Fibroblast of the aortic adventitia (primary cell): Measurements from ENCODE around the gene CFAP61. TPM values are rescaled to one million over a fixed set of nuclear protein-coding genes. Genes with fewer than 3 reads are reported as not detected.
A peak's percentile ranks its signal among the peaks of the same experiment; 100 is the strongest.
"Not testable (repeated sequence)": the region's sequence is repeated elsewhere in the genome, so short reads cannot be mapped to it uniquely, and the experiment has no call there.

Experiments used
- DNase-seq: peaks from one replicate; pipeline ENCODE4 v3.0.0-alpha.2; 2010; ENCODE audit warnings: low read depth
- H3K4me3 ChIP-seq: 2 replicates; pipeline ENCODE4 v1.5.1; 2011; ENCODE audit warnings: low read depth, mild to moderate bottlenecking, control low read depth, low read length, moderate library complexity
- CTCF ChIP-seq: IDR thresholded peaks from 2 replicates; pipeline ENCODE4 v1.5.1; 2011; ENCODE audit warnings: mild to moderate bottlenecking, low read length, control low read depth, inconsistent platforms; ENCODE audit not compliant: insufficient read depth
- total RNA-seq: library from RNA; depleted of rRNA; stranded (reverse); fragments of >200 nt; gene quantifications from 2 replicates; pipeline ENCODE4 v1.2.3, GENCODE V29; 2012; ENCODE audit warnings: low replicate concordance

The CFAP61 gene
- total RNA-seq, 1 donor: 0.18 TPM

GRCh38 chr20:20100881-20101280 lies 48.5 kb downstream of the CFAP61 start:
- DNase-seq: no peak
- TF ChIP-seq CTCF: no peak
- H3K4me3 ChIP-seq: no peak overlapping the region

GRCh38 chr20:20102163-20102562 lies 49.8 kb downstream of the CFAP61 start:
- no peak overlapping the region for H3K4me3 ChIP-seq
- DNase-seq: no peak
- TF ChIP-seq CTCF: no peak

- no peak for DNase-seq
- TF ChIP-seq CTCF: no peak
- H3K4me3 ChIP-seq: no peak overlapping the region
These were observed 50.5 kb downstream of the CFAP61 start for GRCh38 chr20:20102716-20103258.

GRCh38 chr20:20103486-20103885 lies 51.2 kb downstream of the CFAP61 start:
- no peak for DNase-seq
- H3K4me3 ChIP-seq: no peak overlapping the region
- no peak for TF ChIP-seq CTCF

GRCh38 chr20:20123187-20123586 lies 70.9 kb downstream of the CFAP61 start:
- H3K4me3 ChIP-seq, DNase-seq: not testable (repeated sequence)

- TF ChIP-seq CTCF: no peak
- H3K4me3 ChIP-seq: no peak overlapping the region
- DNase-seq: peak; percentile 4
These were observed 78.1 kb downstream of the CFAP61 start for GRCh38 chr20:20130399-20130798.

GRCh38 chr20:20134941-20135575 lies 82.7 kb downstream of the CFAP61 start:
- no peak for TF ChIP-seq CTCF
- DNase-seq: peak; percentile 16
- H3K4me3 ChIP-seq: no peak overlapping the region
